ENCODE results near the gene HCK.

DNA sequence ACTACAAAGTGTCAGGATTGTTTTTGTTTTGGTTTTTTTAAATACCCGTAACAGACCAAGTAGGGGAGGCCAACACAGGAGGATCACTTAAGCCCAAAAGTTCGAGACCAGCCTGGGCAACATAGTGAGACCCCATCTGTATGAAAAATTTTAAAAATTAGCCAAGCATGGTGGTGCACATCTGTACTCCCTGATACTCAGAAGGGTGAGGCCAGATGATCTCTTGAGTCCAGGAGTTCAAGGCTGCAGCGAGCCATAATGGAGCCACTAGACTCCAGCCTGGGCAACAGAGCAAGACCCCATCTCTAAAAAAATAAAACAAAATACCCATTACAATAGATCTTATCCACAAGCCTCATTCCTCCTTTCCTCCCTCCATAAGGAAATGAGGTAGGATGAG, 28.7 kb downstream of the HCK start:
- TF ChIP-seq, protein P1, sequence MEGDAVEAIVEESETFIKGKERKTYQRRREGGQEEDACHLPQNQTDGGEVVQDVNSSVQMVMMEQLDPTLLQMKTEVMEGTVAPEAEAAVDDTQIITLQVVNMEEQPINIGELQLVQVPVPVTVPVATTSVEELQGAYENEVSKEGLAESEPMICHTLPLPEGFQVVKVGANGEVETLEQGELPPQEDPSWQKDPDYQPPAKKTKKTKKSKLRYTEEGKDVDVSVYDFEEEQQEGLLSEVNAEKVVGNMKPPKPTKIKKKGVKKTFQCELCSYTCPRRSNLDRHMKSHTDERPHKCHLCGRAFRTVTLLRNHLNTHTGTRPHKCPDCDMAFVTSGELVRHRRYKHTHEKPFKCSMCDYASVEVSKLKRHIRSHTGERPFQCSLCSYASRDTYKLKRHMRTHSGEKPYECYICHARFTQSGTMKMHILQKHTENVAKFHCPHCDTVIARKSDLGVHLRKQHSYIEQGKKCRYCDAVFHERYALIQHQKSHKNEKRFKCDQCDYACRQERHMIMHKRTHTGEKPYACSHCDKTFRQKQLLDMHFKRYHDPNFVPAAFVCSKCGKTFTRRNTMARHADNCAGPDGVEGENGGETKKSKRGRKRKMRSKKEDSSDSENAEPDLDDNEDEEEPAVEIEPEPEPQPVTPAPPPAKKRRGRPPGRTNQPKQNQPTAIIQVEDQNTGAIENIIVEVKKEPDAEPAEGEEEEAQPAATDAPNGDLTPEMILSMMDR (IDR thresholded peaks at IDR 0.05): no peak
- no peak for TF ChIP-seq EP300 (IDR thresholded peaks at IDR 0.05)

All from ovary (tissue), 3 donors.